A549 (cell line): ENCODE data around the gene LRIG1. TPM values are rescaled to one million over a fixed set of nuclear protein-coding genes. Genes with fewer than 3 reads are reported as not detected.

Source experiments
- ATAC-seq, 2 experiments: fragments of 200-7000 bp in 1 of 2; fragments of >200 bp in 1 of 2; cut with Nextera tagmentation in 1 of 2; cut with Tn5 transposase in 1 of 2; 3 replicates each; pipeline versions ENCODE4 v1.8.0 to v1.9.1; 2018 to 2020; ENCODE audit warnings: mild to moderate bottlenecking in 1 of 2, moderate library complexity in 1 of 2
- CTCF ChIA-PET: fragments of 300-600 bp; sonication (Branson Sonifier 250); formaldehyde crosslinking; extraction: SDS; loops from one replicate; lab custom pipeline; 2021; ENCODE audit warnings: antibody characterized with exemption, inconsistent platforms; lab: Yijun Ruan, JAX
- POLR2A ChIA-PET: fragments of 350-600 bp; formaldehyde crosslinking; extraction: SDS; loops from one replicate; lab custom pipeline; 2021; ENCODE audit warnings: antibody characterized with exemption, inconsistent platforms; lab: Yijun Ruan, JAX
- DNase-seq, 2 experiments: peaks; one replicate each; pipeline versions ENCODE4 v3.0.0 to v3.0.0-alpha.2; 2011 to 2016; ENCODE audit warnings: low read depth in 1 of 2, low spot score in 1 of 2
- FAIRE-seq: peaks from 2 replicates; lab custom pipeline; 2011; peaks lifted over from hg19 to GRCh38; lab: Jason Lieb, UNC
- H3K27ac ChIP-seq, 2 experiments: fragments of >200 bp; sonication (Bioruptor Twin); formaldehyde crosslinking; 3 replicates each; pipeline ENCODE4 v1.5.1; 2016 to 2017
- H3K4me1 ChIP-seq: fragments of >200 bp; sonication (Bioruptor Twin); formaldehyde crosslinking; 3 replicates; pipeline ENCODE4 v1.6.1; 2016
- H3K4me2 ChIP-seq: fragments of >200 bp; sonication (Bioruptor Twin); formaldehyde crosslinking; 3 replicates; pipeline ENCODE4 v1.6.1; 2016
- H3K4me3 ChIP-seq: fragments of >200 bp; sonication (Bioruptor Twin); formaldehyde crosslinking; 3 replicates; pipeline ENCODE4 v1.5.1; 2016
- H3K9me3 ChIP-seq: fragments of >200 bp; sonication (Bioruptor Twin); formaldehyde crosslinking; 3 replicates; pipeline ENCODE4 v1.6.1; 2016
- BCL3 ChIP-seq: fragments of >200 bp; sonication (Bioruptor Twin); formaldehyde crosslinking; IDR thresholded peaks from 3 replicates; pipeline ENCODE4 v1.6.1; 2016
- BHLHE40 ChIP-seq: IDR thresholded peaks from 2 replicates; pipeline ENCODE4 v1.6.1; 2012; ENCODE audit warnings: low read depth, low read length, inconsistent platforms
- CBX2 ChIP-seq: fragments of 200-600 bp; sonication (generic); IDR thresholded peaks from 2 replicates; pipeline ENCODE4 v1.6.1; 2016; ENCODE audit warnings: low read depth, mild to moderate bottlenecking, borderline replicate concordance
- CBX8 ChIP-seq: fragments of 200-600 bp; sonication (generic); IDR thresholded peaks from 2 replicates; pipeline ENCODE4 v1.6.1; 2016
- CEBPB ChIP-seq, 2 experiments: fragments of >200 bp in 1 of 2; sonication (Bioruptor Twin) in 1 of 2; formaldehyde crosslinking in 1 of 2; IDR thresholded peaks; 2 replicates each; pipeline ENCODE4 v1.6.1; 2012 to 2016
- CHD2 ChIP-seq: fragments of 150-350 bp; IDR thresholded peaks from 2 replicates; pipeline ENCODE4 v1.6.1; 2014; ENCODE audit warnings: low read length; ENCODE audit not compliant: partially characterized antibody
- CTCF ChIP-seq: fragments of >200 bp; sonication (Bioruptor Twin); formaldehyde crosslinking; IDR thresholded peaks from 3 replicates; pipeline ENCODE4 v1.5.1; 2016
- ELK1 ChIP-seq: fragments of 150-350 bp; IDR thresholded peaks from 2 replicates; pipeline ENCODE4 v1.6.1; 2014; ENCODE audit warnings: low read depth, mild to moderate bottlenecking, low read length
- ESRRA ChIP-seq: fragments of 150-350 bp; IDR thresholded peaks from 2 replicates; pipeline ENCODE4 v1.6.1; 2014; ENCODE audit warnings: mild to moderate bottlenecking, low read length, borderline replicate concordance
- GATA3 ChIP-seq: IDR thresholded peaks from 2 replicates; pipeline ENCODE4 v1.6.1; 2012; ENCODE audit warnings: borderline replicate concordance
- HES2 ChIP-seq: fragments of >200 bp; sonication (Bioruptor Twin); formaldehyde crosslinking; IDR thresholded peaks from 2 replicates; pipeline ENCODE4 v1.6.1; 2016
- HMGXB4 ChIP-seq: fragments of 250-450 bp; sonication (Bioruptor Pico); IDR thresholded peaks from 2 replicates; pipeline ENCODE4 v1.5.0; 2021; ENCODE audit warnings: mild to moderate bottlenecking, moderate library complexity, borderline replicate concordance
- JUN ChIP-seq, 2 experiments: fragments of >200 bp; sonication (Bioruptor Twin); formaldehyde crosslinking; IDR thresholded peaks; 2 replicates in 1 of 2; 3 replicates in 1 of 2; pipeline ENCODE4 v1.6.1; 2016 to 2017
- JUNB ChIP-seq: fragments of >200 bp; sonication (Bioruptor Twin); formaldehyde crosslinking; IDR thresholded peaks from 2 replicates; pipeline ENCODE4 v1.6.1; 2016
- KDM5A ChIP-seq: fragments of 200-600 bp; sonication (generic); IDR thresholded peaks from 2 replicates; pipeline ENCODE4 v1.6.1; 2016; ENCODE audit warnings: antibody characterized with exemption, mild to moderate bottlenecking
- MAZ ChIP-seq: fragments of 150-350 bp; IDR thresholded peaks from 2 replicates; pipeline ENCODE4 v1.6.1; 2014; ENCODE audit warnings: antibody characterized with exemption, low read depth, low read length, borderline replicate concordance
- MYC ChIP-seq: IDR thresholded peaks from 2 replicates; pipeline ENCODE4 v1.6.1; 2012; ENCODE audit warnings: mild to moderate bottlenecking, inconsistent platforms, low read length, improper control_type of control experiment, borderline replicate concordance
- NFE2L2 ChIP-seq: fragments of 150-350 bp; conservative IDR thresholded peaks from 2 replicates; pipeline ENCODE4 v1.6.1; 2014; ENCODE audit warnings: low read length
- NR3C1 ChIP-seq: fragments of >200 bp; sonication (Bioruptor Twin); formaldehyde crosslinking; IDR thresholded peaks from 3 replicates; pipeline ENCODE4 v1.6.1; 2017
- POLR2A ChIP-seq: IDR thresholded peaks from 2 replicates; pipeline ENCODE4 v1.6.1; 2012; ENCODE audit warnings: mild to moderate bottlenecking, low read length
- RAD21 ChIP-seq, 2 experiments: fragments of >200 bp in 1 of 2; sonication (Bioruptor Twin) in 1 of 2; formaldehyde crosslinking in 1 of 2; IDR thresholded peaks in 1 of 2; conservative IDR thresholded peaks in 1 of 2; 2 replicates in 1 of 2; 3 replicates in 1 of 2; pipeline ENCODE4 v1.6.1; 2012 to 2018; ENCODE audit warnings: inconsistent platforms in 1 of 2
- RARB ChIP-seq: fragments of 250-450 bp; sonication (Bioruptor Pico); IDR thresholded peaks from 2 replicates; pipeline ENCODE4 v1.8.0; 2021; ENCODE audit warnings: mild to moderate bottlenecking, moderate library complexity
- RNF2 ChIP-seq: fragments of 200-600 bp; sonication (generic); IDR thresholded peaks from 2 replicates; pipeline ENCODE4 v1.6.1; 2016; ENCODE audit warnings: low read depth, mild to moderate bottlenecking, antibody characterized with exemption, moderate library complexity, borderline replicate concordance
- SREBF2 ChIP-seq: fragments of 450-650 bp; IDR thresholded peaks from 2 replicates; pipeline ENCODE4 v1.6.1; 2014; ENCODE audit warnings: mild to moderate bottlenecking, moderate library complexity
- USF2 ChIP-seq: fragments of 450-650 bp; IDR thresholded peaks from 2 replicates; pipeline ENCODE4 v1.6.1; 2014; ENCODE audit warnings: antibody characterized with exemption
- WGBS: methylation state at CpG from one replicate; pipeline ENCODE4 v1.1.6; 2017; ENCODE audit errors: missing lambda C conversion rate; 5-methylcytosine and 5-hydroxymethylcytosine counted together
- polyA plus RNA-seq, 4 experiments: library from polyadenylated mRNA; depleted of rRNA in 3 of 4; stranded (reverse); fragments of >200 nt; fragmentation: RNase III in 1 of 4; extraction: RNeasy Plus Mini Kit Qiagen cat#74134 plus additional on column Dnase treatment in 1 of 4; gene quantifications; 2 replicates in 3 of 4; 3 replicates in 1 of 4; pipeline ENCODE4 v1.2.3, GENCODE V29; 2011 to 2017

The LRIG1 gene
- polyA plus RNA-seq, 2 of the 4 experiments (the other 2 are of a cell fraction) = 1.8 to 6.2 TPM

- H3K4me2 ChIP-seq = no peak overlapping the region
- no peaks in the 10 kb centered on the region for H3K9me3 ChIP-seq
- no peak overlapping the region for H3K4me3 ChIP-seq
- H3K27ac ChIP-seq = no peak overlapping the region
- 90% methylated on average over 6 of the region's 6 CpGs for WGBS
- DNase-seq (no peak), FAIRE-seq (no peak), ATAC-seq (no peak)
- H3K4me1 ChIP-seq = peaks cover 25% of the 10 kb centered on the region
- TF ChIP-seq USF2 (no peak), GATA3 (no peak), CTCF (no peak), POLR2A (no peak), KDM5A (no peak), MAZ (no peak), RARB (CRISPR knock-in tag) (no peak), JUN (IDR thresholded peaks at IDR 0.05) (no peak), CBX2 (no peak), CBX8 (no peak), NR3C1 (no peak), HES2 (no peak), BHLHE40 (no peak), NFE2L2 (no peak), JUNB (no peak), ESRRA (no peak), ELK1 (no peak), SREBF2 (no peak), CHD2 (no peak), RNF2 (no peak)
- CTCF ChIA-PET = interaction anchor here (1.2 kb wide), 1 partner anchor 99 kb away, joined by 3 read pairs; no protein-coding TSS in a partner anchor
- POLR2A ChIA-PET = no interaction called here
Observed at GRCh38 chr3:66506154-66506553, 5.3 kb upstream of the LRIG1 start.

GRCh38 chr3:66504850-66505641 lies 4.2 kb upstream of the LRIG1 start:
- POLR2A ChIA-PET = no interaction called here
- 30% methylated on average over 7 of the region's 7 CpGs for WGBS
- DNase-seq (peak in 1 of 2 experiments; percentile 26), ATAC-seq (no peak), FAIRE-seq (no peak)
- Histone ChIP-seq H3K4me3 (no peak overlapping the region), H3K4me2 (peak overlapping the region; percentile 62), H3K9me3 (no peaks in the 10 kb centered on the region), H3K4me1 (peaks cover 25% of the 10 kb centered on the region), H3K27ac (peak overlapping the region; percentile 17 to 43; a peak in 1 of 6 replicates)
- CTCF ChIA-PET = interaction anchor here (0.8 kb wide), 1 partner anchor 98 kb away, joined by 3 read pairs; no protein-coding TSS in a partner anchor
- TF ChIP-seq JUN (IDR thresholded peaks at IDR 0.05) (no peak), KDM5A (no peak), RAD21 (conservative IDR thresholded peaks at IDR 0.05 in 1 of 2, IDR thresholded peaks at IDR 0.05 in 1 of 2) (no peak), GATA3 (no peak), CBX2 (no peak), HMGXB4 (CRISPR knock-in tag) (no peak), MYC (no peak), CEBPB (IDR thresholded peaks at IDR 0.05) (peak; percentile 29 to 33; a peak in 1 of 4 replicates), BCL3 (no peak)
